GM12878 (cell line): Measurements from ENCODE around the gene CD96. TPM values are rescaled to one million over a fixed set of nuclear protein-coding genes. Genes with fewer than 3 reads are reported as not detected.

Source experiments
- ATAC-seq: fragments of 200-7000 bp; cut with Tn5 transposase; 3 replicates; pipeline ENCODE4 v1.9.1; 2020; ENCODE audit warnings: mild to moderate bottlenecking, moderate library complexity
- BruUV-seq: library from RNA; stranded (reverse); fragments of 400-500 nt; replicated peaks from 2 replicates; lab custom pipeline; 2021; lab: Mats Ljungman, UMichigan
- CTCF ChIA-PET: fragments of 300-600 bp; sonication (Branson Sonifier 250); formaldehyde crosslinking; extraction: SDS; loops from one replicate; lab custom pipeline; 2021; ENCODE audit warnings: inconsistent platforms; lab: Yijun Ruan, JAX
- POLR2A ChIA-PET: fragments of 350-600 bp; formaldehyde crosslinking; extraction: SDS; loops from one replicate; lab custom pipeline; 2021; ENCODE audit warnings: inconsistent platforms; lab: Charles Lee
- RAD21 ChIA-PET: fragments of 300-600 bp; sonication (Branson Sonifier 250); formaldehyde crosslinking; loops from one replicate; lab custom pipeline; 2023; ENCODE audit warnings: antibody characterized with exemption; ENCODE audit not compliant: unreplicated experiment; lab: Charles Lee
- SMC1A ChIA-PET: fragments of 300-600 bp; sonication (Branson Sonifier 250); formaldehyde crosslinking; loops from one replicate; lab custom pipeline; 2023; ENCODE audit not compliant: unreplicated experiment, uncharacterized antibody; lab: Charles Lee
- DNase-seq: peaks from one replicate; pipeline ENCODE4 v3.0.0-alpha.2; 2011; ENCODE audit warnings: low read depth, low spot score
- FAIRE-seq: peaks from 3 replicates; lab custom pipeline; 2011; peaks lifted over from hg19 to GRCh38; lab: Jason Lieb, UNC
- H2AFZ ChIP-seq: 2 replicates; pipeline ENCODE4 v1.6.0; 2011; ENCODE audit warnings: low read depth, low read length, control low read depth; ENCODE audit not compliant: control insufficient read depth
- H3K27ac ChIP-seq: 2 replicates; pipeline ENCODE4 v1.5.1; 2011; ENCODE audit warnings: control low read depth; ENCODE audit not compliant: control insufficient read depth, insufficient read depth
- H3K27me3 ChIP-seq, 2 experiments: replicated peaks in 1 of 2; 2 replicates each; pipeline versions ENCODE4 v1.6.0 to v1.6.1; 2011; ENCODE audit warnings: low read length in 1 of 2; ENCODE audit not compliant: control insufficient read depth in 2 of 2, insufficient read depth in 2 of 2
- H3K36me3 ChIP-seq, 2 experiments: 2 replicates each; pipeline ENCODE4 v1.5.1; 2011; ENCODE audit warnings: low read length in 1 of 2; ENCODE audit not compliant: control insufficient read depth in 2 of 2, insufficient read depth in 2 of 2
- H3K4me1 ChIP-seq: 2 replicates; pipeline ENCODE4 v1.6.1; 2011; ENCODE audit warnings: mild to moderate bottlenecking, low read length, moderate library complexity, mixed read lengths; ENCODE audit not compliant: control insufficient read depth, insufficient read depth
- H3K4me2 ChIP-seq: 2 replicates; pipeline ENCODE4 v1.6.0; 2011; ENCODE audit warnings: control low read depth; ENCODE audit not compliant: control insufficient read depth, insufficient read depth
- H3K4me3 ChIP-seq: fragments of 200-600 bp; sonication (generic); 2 replicates; pipeline ENCODE4 v1.5.1; 2016
- H3K79me2 ChIP-seq: 2 replicates; pipeline ENCODE4 v1.6.0; 2011; ENCODE audit warnings: low read length; ENCODE audit not compliant: control insufficient read depth, insufficient read depth
- H3K9ac ChIP-seq: 2 replicates; pipeline ENCODE4 v1.8.0; 2011; ENCODE audit warnings: low read length, control low read depth, mixed read lengths; ENCODE audit not compliant: control insufficient read depth, insufficient read depth
- H3K9me3 ChIP-seq: replicated peaks from 3 replicates; pipeline ENCODE4 v1.5.1; 2011; ENCODE audit warnings: mild to moderate bottlenecking, low read length; ENCODE audit not compliant: control insufficient read depth, insufficient read depth
- H4K20me1 ChIP-seq: 2 replicates; pipeline ENCODE4 v1.6.0; 2011; ENCODE audit not compliant: control insufficient read depth, insufficient read depth
- JUNB ChIP-seq: IDR thresholded peaks from 2 replicates; pipeline ENCODE4 v1.6.1; 2016; ENCODE audit warnings: antibody characterized with exemption, mild to moderate bottlenecking
- WGBS: methylation state at CpG from one replicate; pipeline ENCODE4 v1.1.6; 2016; ENCODE audit warnings: low lambda C conversion rate; ENCODE audit not compliant: insufficient replicate concordance, insufficient coverage; ENCODE audit errors: missing lambda C conversion rate; 5-methylcytosine and 5-hydroxymethylcytosine counted together
- in situ Hi-C: fragments of 300-500 bp; cut with MboI; formaldehyde crosslinking; loops from 9 replicates; pipeline ENCODE4 v1.14.3; 2018; ENCODE audit warnings: mixed read lengths
- intact Hi-C: fragments of 100-400 bp; cut with micrococcal nuclease; formaldehyde crosslinking; loops from one replicate; pipeline ENCODE4 v1.14.2; 2022; ENCODE audit not compliant: unreplicated experiment
- polyA plus RNA-seq, 11 experiments: library from polyadenylated mRNA; depleted of rRNA in 4 of 11; unstranded in 6 of 11; stranded (reverse) in 5 of 11; fragments of >200 nt; fragmentation: Nextera tagmentation in 4 of 11; fragmentation: Illumina TruSeq in 1 of 11; extraction: Ambion mirVana in 4 of 11; extraction: Trizol in 1 of 11; gene quantifications; 1 replicate in 1 of 11; 2 replicates in 10 of 11; pipeline versions ENCODE4 v1.2.1 to v1.2.3, GENCODE V29; 2011 to 2016; ENCODE audit warnings: inconsistent platforms in 2 of 11, missing spikeins in 2 of 11, low read depth in 1 of 11
- total RNA-seq, 4 experiments: library from RNA; depleted of rRNA in 3 of 4; stranded (reverse); fragments of >200 nt in 3 of 4; fragmentation: Illumina TruSeq in 1 of 4; extraction: Trizol in 1 of 4; gene quantifications; 2 replicates each; pipeline versions ENCODE4 v1.2.1 to v1.2.3, GENCODE V29; 2013 to 2021
- TF ChIP-seq, protein P1 (sequence below): IDR thresholded peaks from 2 replicates; pipeline ENCODE4 v1.6.1; 2012; ENCODE audit warnings: improper control_type of control experiment, low read depth, low read length; ENCODE audit not compliant: insufficient replicate concordance

The CD96 gene
- total and polyA plus RNA-seq, 10 of the 15 experiments (the other 5 are each of a cell fraction or from before 2014, with no cell fraction given), result 0.13 to 10.1 (median 0.47) TPM

DNA sequence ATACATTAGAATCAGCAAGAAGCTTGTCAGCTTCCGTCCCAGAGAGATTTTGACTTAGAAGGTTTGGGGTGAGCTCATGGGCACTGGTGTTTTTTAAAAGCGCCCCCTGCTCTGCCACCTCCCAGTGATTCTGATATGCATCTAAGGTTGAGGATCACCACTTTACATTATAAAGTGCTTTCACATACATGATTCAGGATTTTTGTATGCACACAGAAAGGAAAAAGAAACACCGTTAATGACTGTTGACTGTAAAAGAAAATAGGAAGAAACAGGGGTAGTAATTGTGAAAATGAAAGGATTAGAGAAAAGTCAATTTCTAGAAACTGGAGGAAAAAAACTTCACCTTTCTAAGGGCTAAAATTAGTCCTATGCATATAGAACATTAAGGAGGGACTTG, 158.1 kb downstream of the CD96 start:
- BruUV-seq, result no TSS peak
- Histone ChIP-seq H3K4me2 (peak overlapping the region; percentile 62), H2AFZ (peak overlapping the region; percentile 5), H4K20me1 (no peaks in the 10 kb centered on the region), H3K27ac (no peak overlapping the region)
- no peak for FAIRE-seq
- WGBS, result 46% methylated on average over 3 of the region's 3 CpGs
- intact Hi-C loops, result loop anchor here (5.0 kb wide), 1 partner anchor 33 kb away; no protein-coding TSS in a partner anchor
- RAD21 ChIA-PET, result interaction anchor here (0.9 to 3.3 kb wide), 11 partner anchors 9 to 279 kb away, joined by 3 to 11 read pairs (median 4); partner anchors contain the start of gene ABHD10
- peak; percentile 28; the same call in 1 of the 2 replicates for TF ChIP-seq JUNB
- TF ChIP-seq, protein P1, sequence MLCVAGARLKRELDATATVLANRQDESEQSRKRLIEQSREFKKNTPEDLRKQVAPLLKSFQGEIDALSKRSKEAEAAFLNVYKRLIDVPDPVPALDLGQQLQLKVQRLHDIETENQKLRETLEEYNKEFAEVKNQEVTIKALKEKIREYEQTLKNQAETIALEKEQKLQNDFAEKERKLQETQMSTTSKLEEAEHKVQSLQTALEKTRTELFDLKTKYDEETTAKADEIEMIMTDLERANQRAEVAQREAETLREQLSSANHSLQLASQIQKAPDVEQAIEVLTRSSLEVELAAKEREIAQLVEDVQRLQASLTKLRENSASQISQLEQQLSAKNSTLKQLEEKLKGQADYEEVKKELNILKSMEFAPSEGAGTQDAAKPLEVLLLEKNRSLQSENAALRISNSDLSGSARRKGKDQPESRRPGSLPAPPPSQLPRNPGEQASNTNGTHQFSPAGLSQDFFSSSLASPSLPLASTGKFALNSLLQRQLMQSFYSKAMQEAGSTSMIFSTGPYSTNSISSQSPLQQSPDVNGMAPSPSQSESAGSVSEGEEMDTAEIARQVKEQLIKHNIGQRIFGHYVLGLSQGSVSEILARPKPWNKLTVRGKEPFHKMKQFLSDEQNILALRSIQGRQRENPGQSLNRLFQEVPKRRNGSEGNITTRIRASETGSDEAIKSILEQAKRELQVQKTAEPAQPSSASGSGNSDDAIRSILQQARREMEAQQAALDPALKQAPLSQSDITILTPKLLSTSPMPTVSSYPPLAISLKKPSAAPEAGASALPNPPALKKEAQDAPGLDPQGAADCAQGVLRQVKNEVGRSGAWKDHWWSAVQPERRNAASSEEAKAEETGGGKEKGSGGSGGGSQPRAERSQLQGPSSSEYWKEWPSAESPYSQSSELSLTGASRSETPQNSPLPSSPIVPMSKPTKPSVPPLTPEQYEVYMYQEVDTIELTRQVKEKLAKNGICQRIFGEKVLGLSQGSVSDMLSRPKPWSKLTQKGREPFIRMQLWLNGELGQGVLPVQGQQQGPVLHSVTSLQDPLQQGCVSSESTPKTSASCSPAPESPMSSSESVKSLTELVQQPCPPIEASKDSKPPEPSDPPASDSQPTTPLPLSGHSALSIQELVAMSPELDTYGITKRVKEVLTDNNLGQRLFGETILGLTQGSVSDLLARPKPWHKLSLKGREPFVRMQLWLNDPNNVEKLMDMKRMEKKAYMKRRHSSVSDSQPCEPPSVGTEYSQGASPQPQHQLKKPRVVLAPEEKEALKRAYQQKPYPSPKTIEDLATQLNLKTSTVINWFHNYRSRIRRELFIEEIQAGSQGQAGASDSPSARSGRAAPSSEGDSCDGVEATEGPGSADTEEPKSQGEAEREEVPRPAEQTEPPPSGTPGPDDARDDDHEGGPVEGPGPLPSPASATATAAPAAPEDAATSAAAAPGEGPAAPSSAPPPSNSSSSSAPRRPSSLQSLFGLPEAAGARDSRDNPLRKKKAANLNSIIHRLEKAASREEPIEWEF, result no peak
- TF ChIP-seq, all 136 proteins: peak for 1
- POLR2A ChIA-PET, result interaction anchor here (0.9 to 1.1 kb wide), 2 partner anchors 9 to 31 kb away, joined by 3 read pairs; no protein-coding TSS in a partner anchor
- no peak overlapping the region for H3K9ac ChIP-seq
- H3K4me1 ChIP-seq, result peaks cover 11% of the 10 kb centered on the region; the same call in 1 of the 2 replicates
- in situ Hi-C loops, result no loop called here
- no peaks in the 10 kb centered on the region for H3K27me3 ChIP-seq
- CTCF ChIA-PET, result interaction anchor here (0.7 to 5.1 kb wide), 10 partner anchors 9 to 314 kb away, joined by 3 to 57 read pairs (median 7); no protein-coding TSS in a partner anchor
- no peak overlapping the region for H3K4me3 ChIP-seq
- no peaks in the 10 kb centered on the region for H3K9me3 ChIP-seq
- SMC1A ChIA-PET, result interaction anchor here (0.6 to 6.5 kb wide), 10 partner anchors 9 to 313 kb away, joined by 3 to 59 read pairs (median 5); no protein-coding TSS in a partner anchor
- DNase-seq, result no peak
- no peaks in the 10 kb centered on the region for H3K79me2 ChIP-seq
- no peaks in the 10 kb centered on the region for H3K36me3 ChIP-seq
- ATAC-seq, result peak; percentile 61
